Keratinocyte (primary cell): ENCODE data around the gene ARID5A. TPM values are rescaled to one million over a fixed set of nuclear protein-coding genes. Genes with fewer than 3 reads are reported as not detected.

Experiments used
- DNase-seq: peaks from one replicate; pipeline ENCODE4 v3.0.0-alpha.2; 2011; ENCODE audit warnings: low read depth, missing footprints, low spot score
- FAIRE-seq: peaks from 2 replicates; lab custom pipeline; 2011; peaks lifted over from hg19 to GRCh38; lab: Jason Lieb, UNC
- H2AFZ ChIP-seq: 2 replicates; pipeline ENCODE4 v1.6.0; 2012; ENCODE audit warnings: low read length, control low read depth, inconsistent platforms; ENCODE audit not compliant: control insufficient read depth
- H3K27ac ChIP-seq: 2 replicates; pipeline ENCODE4 v1.5.1; 2011; ENCODE audit warnings: low read length; ENCODE audit not compliant: control insufficient read depth, insufficient read depth
- H3K27me3 ChIP-seq: 3 replicates; pipeline ENCODE4 v1.6.0; 2011; ENCODE audit warnings: low read length; ENCODE audit not compliant: control insufficient read depth, insufficient read depth; ENCODE audit errors: extremely low read depth
- H3K36me3 ChIP-seq, 2 experiments: 2 replicates in 1 of 2; 3 replicates in 1 of 2; pipeline ENCODE4 v1.5.1; 2011; ENCODE audit warnings: low read length in 2 of 2, mild to moderate bottlenecking in 1 of 2; ENCODE audit not compliant: control insufficient read depth in 2 of 2, insufficient read depth in 2 of 2; ENCODE audit errors: extremely low read depth in 1 of 2
- H3K4me1 ChIP-seq: 3 replicates; pipeline ENCODE4 v1.5.1; 2011; ENCODE audit warnings: low read length; ENCODE audit not compliant: control insufficient read depth, insufficient read depth; ENCODE audit errors: extremely low read depth
- H3K4me2 ChIP-seq: 3 replicates; pipeline ENCODE4 v1.6.0; 2011; ENCODE audit warnings: low read depth, low read length; ENCODE audit not compliant: control insufficient read depth, insufficient read depth; ENCODE audit errors: extremely low read depth
- H3K4me3 ChIP-seq, 3 experiments: fragments of 200-600 bp in 1 of 3; sonication (generic) in 1 of 3; 2 replicates in 2 of 3; 3 replicates in 1 of 3; pipeline ENCODE4 v1.5.1; 2011 to 2016; ENCODE audit warnings: low read length in 3 of 3, mild to moderate bottlenecking in 3 of 3, control low read depth in 2 of 3, inconsistent platforms in 1 of 3, low read depth in 1 of 3, mixed read lengths in 1 of 3, mixed run types in 1 of 3, moderate library complexity in 1 of 3; ENCODE audit not compliant: control insufficient read depth in 2 of 3, insufficient read depth in 2 of 3; ENCODE audit errors: extremely low read depth in 1 of 3
- H3K79me2 ChIP-seq: 2 replicates; pipeline ENCODE4 v1.6.0; 2012; ENCODE audit warnings: low read length; ENCODE audit not compliant: control insufficient read depth, insufficient read depth
- H3K9ac ChIP-seq: 3 replicates; pipeline ENCODE4 v1.6.0; 2011; ENCODE audit warnings: low read length; ENCODE audit not compliant: control insufficient read depth, insufficient read depth; ENCODE audit errors: extremely low read depth
- H3K9me1 ChIP-seq: 3 replicates; pipeline ENCODE4 v1.6.0; 2011; ENCODE audit warnings: low read length; ENCODE audit not compliant: control insufficient read depth, insufficient read depth; ENCODE audit errors: extremely low read depth
- H3K9me3 ChIP-seq: 2 replicates; pipeline ENCODE4 v1.5.1; 2012; ENCODE audit warnings: low read depth, low read length; ENCODE audit not compliant: control insufficient read depth
- H4K20me1 ChIP-seq: 3 replicates; pipeline ENCODE4 v1.6.0; 2011; ENCODE audit warnings: low read length; ENCODE audit not compliant: control insufficient read depth, insufficient read depth; ENCODE audit errors: extremely low read depth
- CTCF ChIP-seq, 3 experiments: IDR thresholded peaks in 1 of 3; conservative IDR thresholded peaks in 1 of 3; optimal IDR thresholded peaks in 1 of 3; 2 replicates in 2 of 3; 3 replicates in 1 of 3; pipeline versions ENCODE3 to v1.5.1; 2011; ENCODE audit warnings: low read length in 3 of 3, mild to moderate bottlenecking in 3 of 3, moderate library complexity in 2 of 3, control low read depth in 1 of 3, inconsistent platforms in 1 of 3; ENCODE audit not compliant: insufficient read depth in 2 of 3; ENCODE audit errors: extremely low read depth in 1 of 3
- EZH2 ChIP-seq: IDR thresholded peaks from one replicate; pipeline ENCODE4 v1.6.1; 2012; ENCODE audit warnings: inconsistent platforms, mild to moderate bottlenecking, low read length, moderate library complexity
- dilution Hi-C: fragments of 300-500 bp; cut with MboI; formaldehyde crosslinking; loops from one replicate; pipeline ENCODE4 v1.7.0; 2020; ENCODE audit warnings: low sequenced_read_pairs; ENCODE audit not compliant: extremely low pct_ligation_motif_present
- polyA plus RNA-seq, 5 experiments: library from polyadenylated mRNA; depleted of rRNA in 3 of 5; stranded (reverse) in 3 of 5; stranded (forward) in 1 of 5; unstranded in 1 of 5; fragments of >200 nt; gene quantifications; 1 replicate in 1 of 5; 2 replicates in 3 of 5; 3 replicates in 1 of 5; pipeline versions ENCODE4 v1.2.1 to v1.2.3, GENCODE V29; 2011 to 2012; ENCODE audit warnings: missing spikeins in 2 of 5, low read depth in 1 of 5, low replicate concordance in 1 of 5

The ARID5A gene
- polyA plus RNA-seq, 1 donor (not counting 4 experiments of a cell fraction or from before 2014, with no cell fraction given), result 1.6 TPM

DNA sequence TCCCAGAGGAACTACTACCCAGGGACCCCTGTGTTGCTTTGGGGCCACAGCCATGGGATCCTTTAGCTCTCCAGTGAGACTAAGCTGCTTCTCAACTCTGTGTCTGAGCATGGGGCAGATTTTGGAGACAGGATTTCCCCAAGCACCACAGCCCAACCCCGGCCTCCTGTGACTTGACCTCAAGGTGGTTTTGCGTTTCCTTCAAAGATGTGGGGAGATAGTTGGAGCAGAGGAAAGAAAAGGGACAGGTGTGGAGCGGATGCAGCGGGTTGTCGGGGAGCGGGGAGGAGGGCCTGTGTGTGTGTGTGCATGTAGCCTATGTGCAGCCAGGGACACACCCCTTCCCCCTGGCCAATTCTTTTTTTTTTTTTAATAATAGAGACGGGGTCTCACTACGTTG, 10.2 kb downstream of the ARID5A start:
- Histone ChIP-seq H3K9me1 (no peaks in the 10 kb centered on the region), H3K4me1 (no peaks in the 10 kb centered on the region), H3K9ac (no peak overlapping the region), H4K20me1 (no peaks in the 10 kb centered on the region), H3K4me2 (no peak overlapping the region), H3K36me3 (no peaks in the 10 kb centered on the region), H3K27ac (no peak overlapping the region), H3K27me3 (no peaks in the 10 kb centered on the region), H2AFZ (no peak overlapping the region), H3K9me3 (no peaks in the 10 kb centered on the region), H3K79me2 (no peaks in the 10 kb centered on the region), H3K4me3 (no peak overlapping the region)
- no peak for TF ChIP-seq CTCF (optimal IDR thresholded peaks at IDR 0.05 in 1 of 3, IDR thresholded peaks at IDR 0.05 in 1 of 3, conservative IDR thresholded peaks at IDR 0.05 in 1 of 3; ENCODE audit: extremely low read depth in 1 of 3, insufficient read depth in 2 of 3, low read length in 3 of 3)
- DNase-seq (no peak), FAIRE-seq (no peak)
- dilution Hi-C loops, result no loop called here

- no peak overlapping the region for H3K4me3 ChIP-seq
- FAIRE-seq (no peak), DNase-seq (no peak)
- H3K4me1 ChIP-seq, result no peaks in the 10 kb centered on the region
- H3K27me3 ChIP-seq, result no peaks in the 10 kb centered on the region
- no peaks in the 10 kb centered on the region for H4K20me1 ChIP-seq
- no peak overlapping the region for H3K9ac ChIP-seq
- no peaks in the 10 kb centered on the region for H3K79me2 ChIP-seq
- H3K4me2 ChIP-seq, result no peak overlapping the region
- dilution Hi-C loops, result no loop called here
- H3K9me3 ChIP-seq, result no peaks in the 10 kb centered on the region
- H3K27ac ChIP-seq, result no peak overlapping the region
- no peaks in the 10 kb centered on the region for H3K36me3 ChIP-seq
- H3K9me1 ChIP-seq, result no peaks in the 10 kb centered on the region
- H2AFZ ChIP-seq, result no peak overlapping the region
- TF ChIP-seq CTCF (optimal IDR thresholded peaks at IDR 0.05 in 1 of 3, IDR thresholded peaks at IDR 0.05 in 1 of 3, conservative IDR thresholded peaks at IDR 0.05 in 1 of 3; ENCODE audit: extremely low read depth in 1 of 3, insufficient read depth in 2 of 3, low read length in 3 of 3) (peak in 1 of 3 experiments; percentile 10), EZH2 (no peak)
Observed at GRCh38 chr2:96547203-96547641, 10.7 kb downstream of the ARID5A start.
